K562 (cell line): ENCODE data around the gene RSBN1L. TPM values are rescaled to one million over a fixed set of nuclear protein-coding genes. Genes with fewer than 3 reads are reported as not detected.

Source experiments
- CHD1 ChIP-seq: fragments of 200-600 bp; sonication (generic); IDR thresholded peaks from one replicate; pipeline ENCODE4 v1.6.1; 2012; ENCODE audit warnings: mild to moderate bottlenecking, moderate library complexity, low read length, inconsistent platforms
- KLF1 ChIP-seq: fragments of 450-650 bp; IDR thresholded peaks from 2 replicates; pipeline ENCODE4 v1.6.1; 2016; ENCODE audit warnings: missing genetic modification characterization, missing compliant biosample characterization
- MAFG ChIP-seq: fragments of 450-650 bp; conservative IDR thresholded peaks from 2 replicates; pipeline ENCODE4 v1.6.1; 2016; ENCODE audit warnings: missing genetic modification characterization, missing compliant biosample characterization
- NCOA2 ChIP-seq, 2 experiments: fragments of 450-650 bp; IDR thresholded peaks; 2 replicates each; pipeline ENCODE4 v1.6.1; 2018; ENCODE audit warnings: mild to moderate bottlenecking in 2 of 2, moderate library complexity in 1 of 2; ENCODE audit not compliant: partially characterized antibody in 2 of 2
- YBX1 ChIP-seq: fragments of 450-650 bp; IDR thresholded peaks from 2 replicates; pipeline ENCODE4 v1.7.1; 2016; ENCODE audit warnings: mild to moderate bottlenecking
- ZNF707 ChIP-seq: fragments of 250-450 bp; sonication (Bioruptor Pico); conservative IDR thresholded peaks from 2 replicates; pipeline ENCODE4 v1.8.0; 2022; ENCODE audit warnings: inconsistent platforms, mild to moderate bottlenecking, moderate library complexity
- ZNF830 ChIP-seq: fragments of 250-450 bp; sonication (Bioruptor Pico); IDR thresholded peaks from 2 replicates; pipeline ENCODE4 v1.5.0; 2021; ENCODE audit warnings: mild to moderate bottlenecking
- polyA plus RNA-seq, 8 experiments: library from polyadenylated mRNA; depleted of rRNA in 4 of 8; stranded (reverse) in 5 of 8; unstranded in 3 of 8; fragments of >200 nt; fragmentation: Nextera tagmentation in 2 of 8; fragmentation: Illumina TruSeq in 1 of 8; extraction: Ambion mirVana in 2 of 8; extraction: Trizol in 1 of 8; gene quantifications; 2 replicates each; pipeline versions ENCODE4 v1.2.1 to v1.2.3, GENCODE V29; 2011 to 2014; ENCODE audit warnings: inconsistent platforms in 1 of 8, missing spikeins in 1 of 8
- total RNA-seq, 7 experiments: library from RNA; depleted of rRNA in 6 of 7; stranded (reverse); fragments of >200 nt in 6 of 7; fragmentation: Illumina TruSeq in 2 of 7; extraction: Trizol in 2 of 7; gene quantifications; 2 replicates each; pipeline versions ENCODE4 v1.2.1 to v1.2.3, GENCODE V29; 2011 to 2021; ENCODE audit warnings: low replicate concordance in 1 of 7
- TF ChIP-seq, protein P1 (sequence below), 2 experiments: fragments of 450-650 bp; IDR thresholded peaks; 2 replicates each; pipeline ENCODE4 v1.6.1; 2016; ENCODE audit warnings: mild to moderate bottlenecking in 2 of 2, borderline replicate concordance in 1 of 2, low read depth in 1 of 2, moderate library complexity in 1 of 2
- TF ChIP-seq, protein P2 (sequence below): IDR thresholded peaks from 3 replicates; pipeline ENCODE4 v1.6.1; 2011; ENCODE audit warnings: borderline replicate concordance, mild to moderate bottlenecking, moderate library complexity; ENCODE audit not compliant: insufficient read length; ENCODE audit errors: extremely low read depth
- TF ChIP-seq, protein P3 (sequence below): fragments of 250-450 bp; sonication (Bioruptor Pico); IDR thresholded peaks from 2 replicates; pipeline ENCODE4 v1.5.0; 2021; ENCODE audit warnings: mild to moderate bottlenecking, borderline replicate concordance
- TF ChIP-seq, protein P4 (sequence below): fragments of 250-450 bp; sonication (Bioruptor Pico); IDR thresholded peaks from 2 replicates; pipeline ENCODE4 v1.8.0; 2022; ENCODE audit warnings: moderate library complexity, mild to moderate bottlenecking, inconsistent platforms

Gene RSBN1L
- total and polyA plus RNA-seq, 9 of the 15 experiments (the other 6 are each of a cell fraction or from before 2014, with no cell fraction given), result 6.2 to 35.2 (median 20.1) TPM

DNA sequence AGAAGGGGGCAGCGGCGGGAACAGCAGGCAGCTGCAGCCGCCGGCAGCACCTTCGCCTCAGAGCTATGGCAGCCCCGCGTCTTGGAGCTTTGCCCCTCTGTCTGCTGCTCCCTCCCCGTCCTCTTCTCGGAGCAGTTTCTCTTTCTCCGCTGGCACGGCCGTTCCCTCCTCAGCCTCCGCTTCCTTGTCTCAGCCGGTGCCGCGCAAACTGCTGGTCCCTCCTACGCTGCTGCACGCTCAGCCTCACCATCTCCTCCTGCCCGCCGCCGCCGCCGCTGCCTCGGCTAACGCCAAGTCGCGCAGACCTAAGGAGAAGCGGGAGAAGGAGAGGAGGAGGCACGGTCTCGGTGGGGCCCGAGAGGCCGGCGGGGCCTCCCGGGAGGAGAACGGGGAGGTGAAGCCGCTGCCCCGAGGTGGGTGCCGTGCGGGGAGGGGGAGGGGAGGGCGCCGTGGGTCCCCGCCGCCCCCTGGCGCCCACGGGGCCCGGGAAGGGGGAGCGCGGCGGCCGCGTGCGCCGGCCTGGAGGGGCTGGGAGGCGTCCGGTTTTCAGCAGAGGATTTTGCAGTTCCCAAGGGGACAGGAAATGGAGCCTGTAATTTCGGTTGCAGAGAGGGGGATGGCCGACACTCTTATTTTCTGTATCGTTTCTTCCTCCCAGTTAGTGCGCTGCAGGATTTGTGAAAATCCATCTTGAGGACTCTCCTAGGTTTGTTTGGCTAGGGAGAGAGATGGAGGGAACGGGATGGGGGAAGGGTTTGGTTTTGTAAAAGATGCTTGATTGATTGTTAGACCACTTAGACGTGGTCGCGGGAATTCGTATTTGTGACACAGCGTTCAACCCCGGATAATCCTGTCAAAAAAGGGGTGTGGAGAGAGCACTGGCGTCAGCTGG is 630 bp downstream of the RSBN1L start (continued):
- TF ChIP-seq, protein P1, sequence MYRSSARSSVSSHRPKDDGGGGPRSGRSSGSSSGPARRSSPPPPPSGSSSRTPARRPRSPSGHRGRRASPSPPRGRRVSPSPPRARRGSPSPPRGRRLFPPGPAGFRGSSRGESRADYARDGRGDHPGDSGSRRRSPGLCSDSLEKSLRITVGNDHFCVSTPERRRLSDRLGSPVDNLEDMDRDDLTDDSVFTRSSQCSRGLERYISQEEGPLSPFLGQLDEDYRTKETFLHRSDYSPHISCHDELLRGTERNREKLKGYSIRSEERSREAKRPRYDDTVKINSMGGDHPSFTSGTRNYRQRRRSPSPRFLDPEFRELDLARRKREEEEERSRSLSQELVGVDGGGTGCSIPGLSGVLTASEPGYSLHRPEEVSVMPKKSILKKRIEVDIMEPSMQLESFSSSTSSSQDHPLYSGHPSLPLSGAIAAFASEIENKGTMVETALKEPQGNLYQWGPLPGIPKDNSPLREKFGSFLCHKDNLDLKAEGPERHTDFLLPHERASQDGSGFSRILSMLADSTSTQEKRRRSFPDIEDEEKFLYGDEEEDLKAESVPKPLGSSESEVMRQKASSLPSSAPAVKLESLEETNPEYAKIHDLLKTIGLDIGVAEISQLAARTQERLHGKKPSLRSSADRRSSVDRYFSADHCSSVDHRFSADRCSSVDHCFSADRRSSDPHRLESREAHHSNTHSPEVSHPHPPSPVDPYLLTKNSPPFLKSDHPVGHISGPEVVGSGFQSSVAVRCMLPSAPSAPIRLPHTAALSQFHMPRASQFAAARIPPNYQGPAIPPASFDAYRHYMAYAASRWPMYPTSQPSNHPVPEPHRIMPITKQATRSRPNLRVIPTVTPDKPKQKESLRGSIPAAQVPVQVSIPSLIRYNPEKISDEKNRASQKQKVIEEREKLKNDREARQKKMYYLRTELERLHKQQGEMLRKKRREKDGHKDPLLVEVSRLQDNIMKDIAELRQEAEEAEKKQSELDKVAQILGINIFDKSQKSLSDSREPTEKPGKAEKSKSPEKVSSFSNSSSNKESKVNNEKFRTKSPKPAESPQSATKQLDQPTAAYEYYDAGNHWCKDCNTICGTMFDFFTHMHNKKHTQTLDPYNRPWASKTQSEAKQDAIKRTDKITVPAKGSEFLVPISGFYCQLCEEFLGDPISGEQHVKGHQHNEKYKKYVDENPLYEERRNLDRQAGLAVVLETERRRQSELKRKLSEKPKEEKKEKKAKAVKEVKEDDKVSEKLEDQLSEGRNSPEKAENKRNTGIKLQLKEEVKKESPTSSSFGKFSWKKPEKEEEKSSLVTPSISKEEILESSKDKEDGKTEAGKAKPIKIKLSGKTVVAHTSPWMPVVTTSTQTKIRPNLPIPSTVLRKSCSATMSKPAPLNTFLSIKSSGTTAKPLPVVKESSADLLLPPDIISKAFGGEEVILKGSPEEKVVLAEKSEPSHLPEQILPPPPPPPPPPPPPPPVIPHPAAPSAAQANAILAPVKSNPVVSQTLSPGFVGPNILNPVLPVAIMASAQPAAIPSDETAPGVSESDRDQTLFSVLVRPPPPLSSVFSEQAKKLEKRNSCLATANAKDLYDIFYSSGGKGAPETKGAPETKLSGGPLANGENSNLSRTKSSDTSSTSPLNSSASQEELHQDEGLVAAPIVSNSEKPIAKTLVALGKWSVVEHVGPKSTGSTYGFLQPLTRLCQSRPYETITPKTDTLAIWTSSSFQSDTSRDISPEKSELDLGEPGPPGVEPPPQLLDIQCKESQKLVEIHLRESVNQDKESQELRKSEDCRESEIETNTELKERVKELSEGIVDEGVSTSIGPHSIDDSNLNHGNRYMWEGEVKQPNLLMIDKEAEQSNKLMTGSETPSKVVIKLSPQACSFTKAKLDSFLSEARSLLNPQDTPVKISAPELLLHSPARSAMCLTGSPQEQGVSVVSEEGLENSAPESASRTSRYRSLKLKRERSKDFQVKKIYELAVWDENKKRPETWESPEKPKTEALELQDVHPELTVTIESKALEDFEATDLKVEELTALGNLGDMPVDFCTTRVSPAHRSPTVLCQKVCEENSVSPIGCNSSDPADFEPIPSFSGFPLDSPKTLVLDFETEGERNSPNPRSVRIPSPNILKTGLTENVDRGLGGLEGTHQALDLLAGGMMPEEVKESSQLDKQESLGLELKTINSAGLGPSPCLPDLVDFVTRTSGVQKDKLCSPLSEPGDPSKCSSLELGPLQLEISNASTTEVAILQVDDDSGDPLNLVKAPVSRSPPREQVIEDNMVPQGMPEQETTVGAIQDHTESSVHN (IDR thresholded peaks at IDR 0.05; ENCODE audit: borderline replicate concordance in 1 of 2, low read depth in 1 of 2), result no peak
- TF ChIP-seq, protein P2, sequence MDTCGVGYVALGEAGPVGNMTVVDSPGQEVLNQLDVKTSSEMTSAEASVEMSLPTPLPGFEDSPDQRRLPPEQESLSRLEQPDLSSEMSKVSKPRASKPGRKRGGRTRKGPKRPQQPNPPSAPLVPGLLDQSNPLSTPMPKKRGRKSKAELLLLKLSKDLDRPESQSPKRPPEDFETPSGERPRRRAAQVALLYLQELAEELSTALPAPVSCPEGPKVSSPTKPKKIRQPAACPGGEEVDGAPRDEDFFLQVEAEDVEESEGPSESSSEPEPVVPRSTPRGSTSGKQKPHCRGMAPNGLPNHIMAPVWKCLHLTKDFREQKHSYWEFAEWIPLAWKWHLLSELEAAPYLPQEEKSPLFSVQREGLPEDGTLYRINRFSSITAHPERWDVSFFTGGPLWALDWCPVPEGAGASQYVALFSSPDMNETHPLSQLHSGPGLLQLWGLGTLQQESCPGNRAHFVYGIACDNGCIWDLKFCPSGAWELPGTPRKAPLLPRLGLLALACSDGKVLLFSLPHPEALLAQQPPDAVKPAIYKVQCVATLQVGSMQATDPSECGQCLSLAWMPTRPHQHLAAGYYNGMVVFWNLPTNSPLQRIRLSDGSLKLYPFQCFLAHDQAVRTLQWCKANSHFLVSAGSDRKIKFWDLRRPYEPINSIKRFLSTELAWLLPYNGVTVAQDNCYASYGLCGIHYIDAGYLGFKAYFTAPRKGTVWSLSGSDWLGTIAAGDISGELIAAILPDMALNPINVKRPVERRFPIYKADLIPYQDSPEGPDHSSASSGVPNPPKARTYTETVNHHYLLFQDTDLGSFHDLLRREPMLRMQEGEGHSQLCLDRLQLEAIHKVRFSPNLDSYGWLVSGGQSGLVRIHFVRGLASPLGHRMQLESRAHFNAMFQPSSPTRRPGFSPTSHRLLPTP, result no peak
- no peak; the same call in 1 of the 2 replicates for TF ChIP-seq ZNF830 (CRISPR knock-in tag)
- no peak for TF ChIP-seq ZNF707 (CRISPR knock-in tag)
- TF ChIP-seq KLF1, result no peak
- TF ChIP-seq, protein P3, sequence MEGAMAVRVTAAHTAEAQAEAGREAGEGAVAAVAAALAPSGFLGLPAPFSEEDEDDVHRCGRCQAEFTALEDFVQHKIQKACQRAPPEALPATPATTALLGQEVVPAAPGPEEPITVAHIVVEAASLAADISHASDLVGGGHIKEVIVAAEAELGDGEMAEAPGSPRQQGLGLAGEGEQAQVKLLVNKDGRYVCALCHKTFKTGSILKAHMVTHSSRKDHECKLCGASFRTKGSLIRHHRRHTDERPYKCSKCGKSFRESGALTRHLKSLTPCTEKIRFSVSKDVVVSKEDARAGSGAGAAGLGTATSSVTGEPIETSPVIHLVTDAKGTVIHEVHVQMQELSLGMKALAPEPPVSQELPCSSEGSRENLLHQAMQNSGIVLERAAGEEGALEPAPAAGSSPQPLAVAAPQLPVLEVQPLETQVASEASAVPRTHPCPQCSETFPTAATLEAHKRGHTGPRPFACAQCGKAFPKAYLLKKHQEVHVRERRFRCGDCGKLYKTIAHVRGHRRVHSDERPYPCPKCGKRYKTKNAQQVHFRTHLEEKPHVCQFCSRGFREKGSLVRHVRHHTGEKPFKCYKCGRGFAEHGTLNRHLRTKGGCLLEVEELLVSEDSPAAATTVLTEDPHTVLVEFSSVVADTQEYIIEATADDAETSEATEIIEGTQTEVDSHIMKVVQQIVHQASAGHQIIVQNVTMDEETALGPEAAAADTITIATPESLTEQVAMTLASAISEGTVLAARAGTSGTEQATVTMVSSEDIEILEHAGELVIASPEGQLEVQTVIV (CRISPR knock-in tag), result no peak
- no peak for TF ChIP-seq NCOA2 (IDR thresholded peaks at IDR 0.05; ENCODE audit: partially characterized antibody in 2 of 2)
- TF ChIP-seq, protein P4, sequence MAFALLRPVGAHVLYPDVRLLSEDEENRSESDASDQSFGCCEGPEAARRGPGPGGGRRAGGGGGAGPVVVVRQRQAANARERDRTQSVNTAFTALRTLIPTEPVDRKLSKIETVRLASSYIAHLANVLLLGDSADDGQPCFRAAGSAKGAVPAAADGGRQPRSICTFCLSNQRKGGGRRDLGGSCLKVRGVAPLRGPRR (CRISPR knock-in tag), result no peak
- peak; percentile 80 for TF ChIP-seq CHD1
- no peak for TF ChIP-seq YBX1
- no peak for TF ChIP-seq MAFG
